Activated T-cell treated with anti-CD3 and anti-CD28 coated beads, Interleukin-2, amount 50 U/mL, for 72 hours (primary cell): ENCODE data around the gene IL1F10. TPM values are rescaled to one million over a fixed set of nuclear protein-coding genes. Genes with fewer than 3 reads are reported as not detected.
"Not testable (repeated sequence)": the region's sequence is repeated elsewhere in the genome, so short reads cannot be mapped to it uniquely, and the experiment has no call there.

Source experiments
- ATAC-seq, 2 donors: fragments of 150-1000 bp; cut with Tn5 transposase; replicated peaks in 1 of 2; 2 replicates each; pipeline ENCODE4 v1.10.0; 2021; ENCODE audit warnings: moderate library complexity in 2 of 2, mild to moderate bottlenecking in 1 of 2
- DNase-seq, 2 donors: peaks; one replicate each; pipeline ENCODE4 v3.0.0; 2021 to 2022; ENCODE audit warnings: mixed read lengths in 1 of 2
- H3K27ac Mint-ChIP-seq: one replicate; pipeline ENCODE4 v1.8.0; 2022; ENCODE audit warnings: mild to moderate bottlenecking, moderate library complexity, mixed read lengths
- H3K27me3 Mint-ChIP-seq: one replicate; pipeline ENCODE4 v1.8.0; 2022; ENCODE audit warnings: low read depth, mixed read lengths
- H3K36me3 Mint-ChIP-seq, 2 donors: one replicate each; pipeline ENCODE4 v1.8.0; 2022; ENCODE audit warnings: mixed read lengths in 2 of 2, mild to moderate bottlenecking in 1 of 2; ENCODE audit not compliant: insufficient read depth in 2 of 2
- H3K4me1 Mint-ChIP-seq: one replicate; pipeline ENCODE4 v1.8.0; 2022; ENCODE audit warnings: low read depth, mixed read lengths
- H3K4me3 Mint-ChIP-seq, 2 donors: one replicate each; pipeline ENCODE4 v1.8.0; 2022; ENCODE audit warnings: mild to moderate bottlenecking in 2 of 2, mixed read lengths in 2 of 2, moderate library complexity in 2 of 2
- H3K9me3 Mint-ChIP-seq, 2 donors: one replicate each; pipeline ENCODE4 v1.8.0; 2022; ENCODE audit warnings: mixed read lengths in 2 of 2
- total RNA-seq, 2 donors: library from RNA; stranded (reverse); gene quantifications; one replicate each; pipeline ENCODE4 v1.2.3, GENCODE V29; 2022

The IL1F10 gene
- total RNA-seq, 2 donors from 2014 or later, result not detected

GRCh38 chr2:113093613-113093977, 25.8 kb downstream of the IL1F10 start:
- H3K27ac Mint-ChIP-seq, result no peak overlapping the region
- DNase-seq, result no peak
- no peak for ATAC-seq

GRCh38 chr2:113096306-113096705, 28.5 kb downstream of the IL1F10 start:
- peaks cover 9 to 15% of the 10 kb centered on the region in 2 donors for H3K9me3 Mint-ChIP-seq
- not testable (repeated sequence) for H3K27me3 Mint-ChIP-seq, DNase-seq, ATAC-seq
- peak overlapping the region; percentile 67 for H3K27ac Mint-ChIP-seq
- peaks cover 23% of the 10 kb centered on the region for H3K4me1 Mint-ChIP-seq
- peaks cover 19 to 21% of the 10 kb centered on the region in 2 donors for H3K36me3 Mint-ChIP-seq
- H3K4me3 Mint-ChIP-seq, result peak overlapping the region in 1 of 2 donors; percentile 96

More at GRCh38 chr2:113093613-113093977, 25.8 kb downstream of the IL1F10 start:
- H3K4me3 Mint-ChIP-seq, result no peak overlapping the region
- peaks cover 9 to 15% of the 10 kb centered on the region in 2 donors for H3K9me3 Mint-ChIP-seq
- H3K36me3 Mint-ChIP-seq, result peaks cover 19 to 21% of the 10 kb centered on the region in 2 donors
- peaks cover 23% of the 10 kb centered on the region for H3K4me1 Mint-ChIP-seq
- H3K27me3 Mint-ChIP-seq, result no peaks in the 10 kb centered on the region

GRCh38 chr2:113096842-113097618, 29.3 kb downstream of the IL1F10 start:
- Mint-ChIP-seq H3K4me3 (peak overlapping the region; percentile 67 to 96), H3K36me3 (peaks cover 19 to 21% of the 10 kb centered on the region in 2 donors)
- peak; percentile 47 to 58 for ATAC-seq

GRCh38 chr2:113098041-113098440, 30.3 kb downstream of the IL1F10 start:
- Mint-ChIP-seq H3K27ac (peak overlapping the region; percentile 99), H3K9me3 (peaks cover 14 to 22% of the 10 kb centered on the region in 2 donors), H3K4me3 (peak overlapping the region; percentile 67 to 96), H3K4me1 (peaks cover 37% of the 10 kb centered on the region), H3K27me3 (no peaks in the 10 kb centered on the region), H3K36me3 (peaks cover 27% of the 10 kb centered on the region in 2 donors)
- ATAC-seq (peak; percentile 85 to 91), DNase-seq (peak in 1 of 2 donors; percentile 6)

More at GRCh38 chr2:113096842-113097618, 29.3 kb downstream of the IL1F10 start:
- Mint-ChIP-seq H3K9me3 (peaks cover 9 to 15% of the 10 kb centered on the region in 2 donors), H3K4me1 (peaks cover 26% of the 10 kb centered on the region), H3K27ac (peak overlapping the region; percentile 99)
- not testable (repeated sequence) for H3K27me3 Mint-ChIP-seq, DNase-seq

GRCh38 chr2:113098532-113098931, 30.8 kb downstream of the IL1F10 start:
- Mint-ChIP-seq H3K27me3 (no peaks in the 10 kb centered on the region), H3K9me3 (peaks cover 17 to 26% of the 10 kb centered on the region in 2 donors), H3K27ac (peak overlapping the region; percentile 99), H3K36me3 (peaks cover 29 to 32% of the 10 kb centered on the region in 2 donors), H3K4me3 (peak overlapping the region; percentile 67 to 96), H3K4me1 (peaks cover 42% of the 10 kb centered on the region)
- ATAC-seq (peak in 1 of 2 donors; percentile 7), DNase-seq (no peak)

GRCh38 chr2:113102133-113102532, 34.4 kb downstream of the IL1F10 start:
- peaks cover 54% of the 10 kb centered on the region for H3K4me1 Mint-ChIP-seq
- peaks cover 26 to 30% of the 10 kb centered on the region in 2 donors for H3K36me3 Mint-ChIP-seq
- no peak overlapping the region for H3K4me3 Mint-ChIP-seq
- H3K27ac Mint-ChIP-seq, result no peak overlapping the region
- DNase-seq, result no peak
- ATAC-seq, result no peak
- H3K27me3 Mint-ChIP-seq, result no peaks in the 10 kb centered on the region
- H3K9me3 Mint-ChIP-seq, result peaks cover 17 to 18% of the 10 kb centered on the region in 2 donors

- peaks cover 14% of the 10 kb centered on the region in 2 donors for H3K9me3 Mint-ChIP-seq
- H3K4me1 Mint-ChIP-seq, result peaks cover 42% of the 10 kb centered on the region
- ATAC-seq, result no peak
- H3K27ac Mint-ChIP-seq, result peak overlapping the region; percentile 75
- no peaks in the 10 kb centered on the region for H3K27me3 Mint-ChIP-seq
- H3K36me3 Mint-ChIP-seq, result peaks cover 18 to 23% of the 10 kb centered on the region in 2 donors
- DNase-seq, result no peak
- H3K4me3 Mint-ChIP-seq, result peak overlapping the region; percentile 25 to 56
Observed at GRCh38 chr2:113103277-113103676, 35.5 kb downstream of the IL1F10 start.

- Mint-ChIP-seq H3K4me3 (peak overlapping the region; percentile 51 to 56), H3K36me3 (peaks cover 18 to 22% of the 10 kb centered on the region in 2 donors), H3K27me3 (no peaks in the 10 kb centered on the region), H3K27ac (peak overlapping the region; percentile 75), H3K4me1 (peaks cover 39% of the 10 kb centered on the region), H3K9me3 (peaks cover 13 to 14% of the 10 kb centered on the region in 2 donors)
- peak; percentile 55 to 61 for DNase-seq
- peak; percentile 84 to 88 for ATAC-seq
Observed at GRCh38 chr2:113104054-113104611, 36.4 kb downstream of the IL1F10 start.

- H3K9me3 Mint-ChIP-seq, result peaks cover 13 to 14% of the 10 kb centered on the region in 2 donors
- H3K36me3 Mint-ChIP-seq, result peaks cover 18 to 22% of the 10 kb centered on the region in 2 donors
- H3K4me1 Mint-ChIP-seq, result peaks cover 39% of the 10 kb centered on the region
- peak; percentile 64 to 72 for DNase-seq
- peak; percentile 65 to 74 for ATAC-seq
- peak overlapping the region; percentile 6 to 51 for H3K4me3 Mint-ChIP-seq
- peak overlapping the region; percentile 75 for H3K27ac Mint-ChIP-seq
- no peaks in the 10 kb centered on the region for H3K27me3 Mint-ChIP-seq
Observed at GRCh38 chr2:113105047-113105785, 37.4 kb downstream of the IL1F10 start.

- Mint-ChIP-seq H3K27ac (no peak overlapping the region), H3K27me3 (no peaks in the 10 kb centered on the region), H3K36me3 (peaks cover 0 to 3% of the 10 kb centered on the region in 2 donors), H3K4me3 (no peak overlapping the region), H3K4me1 (peaks cover 5% of the 10 kb centered on the region), H3K9me3 (no peaks in the 10 kb centered on the region)
- DNase-seq (no peak), ATAC-seq (no peak)
Observed at GRCh38 chr2:113111121-113111520, 43.4 kb downstream of the IL1F10 start.

- H3K27me3 Mint-ChIP-seq, result no peaks in the 10 kb centered on the region
- peaks cover 5% of the 10 kb centered on the region for H3K4me1 Mint-ChIP-seq
- peaks cover 0 to 3% of the 10 kb centered on the region in 2 donors for H3K36me3 Mint-ChIP-seq
- ATAC-seq (no peak), DNase-seq (no peak)
- no peak overlapping the region for H3K4me3 Mint-ChIP-seq
- no peaks in the 10 kb centered on the region for H3K9me3 Mint-ChIP-seq
- no peak overlapping the region for H3K27ac Mint-ChIP-seq
Observed at GRCh38 chr2:113111823-113112287, 44.1 kb downstream of the IL1F10 start.

- H3K9me3 Mint-ChIP-seq, result no peaks in the 10 kb centered on the region
- no peaks in the 10 kb centered on the region for H3K27me3 Mint-ChIP-seq
- H3K4me3 Mint-ChIP-seq, result no peak overlapping the region
- H3K4me1 Mint-ChIP-seq, result peaks cover 5% of the 10 kb centered on the region
- ATAC-seq (no peak), DNase-seq (no peak)
- peaks cover 0 to 2% of the 10 kb centered on the region in 2 donors for H3K36me3 Mint-ChIP-seq
- no peak overlapping the region for H3K27ac Mint-ChIP-seq
Observed at GRCh38 chr2:113112441-113112840, 44.7 kb downstream of the IL1F10 start.
